ENCODE results near the gene COQ10A.
A peak's percentile ranks its signal among the peaks of the same experiment; 100 is the strongest.

DNA sequence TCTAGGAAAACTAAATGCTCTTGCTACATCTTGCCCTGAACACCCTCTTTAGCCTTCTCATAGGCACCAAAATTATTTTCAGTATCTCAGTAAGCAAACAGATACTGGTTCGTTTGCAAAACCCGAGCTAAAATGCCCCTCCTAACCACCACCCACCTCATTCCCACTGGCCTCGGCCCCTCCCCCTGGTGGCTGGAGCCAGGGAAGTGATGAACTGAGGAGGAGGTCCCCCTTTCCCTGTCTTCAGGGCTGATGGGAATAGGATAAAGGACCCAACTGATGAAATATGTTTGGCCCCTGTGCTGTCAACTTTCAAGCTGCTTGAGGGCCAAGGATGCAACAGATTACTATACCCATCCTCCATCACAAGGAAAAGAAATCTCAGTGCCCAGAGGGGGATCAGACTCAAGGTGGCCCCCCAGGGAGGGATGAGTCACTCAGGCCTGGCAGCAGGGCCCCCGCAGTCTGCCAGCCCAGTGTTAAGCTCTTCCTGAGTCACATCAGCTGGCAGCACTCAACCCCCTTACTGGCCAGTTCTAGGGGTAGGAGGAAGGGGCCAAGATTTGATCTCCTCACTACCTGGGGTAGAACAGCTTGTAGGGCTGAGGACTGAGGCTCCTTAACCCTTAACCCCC, 10.3 kb upstream of the COQ10A start:
- TF ChIP-seq, protein P1, sequence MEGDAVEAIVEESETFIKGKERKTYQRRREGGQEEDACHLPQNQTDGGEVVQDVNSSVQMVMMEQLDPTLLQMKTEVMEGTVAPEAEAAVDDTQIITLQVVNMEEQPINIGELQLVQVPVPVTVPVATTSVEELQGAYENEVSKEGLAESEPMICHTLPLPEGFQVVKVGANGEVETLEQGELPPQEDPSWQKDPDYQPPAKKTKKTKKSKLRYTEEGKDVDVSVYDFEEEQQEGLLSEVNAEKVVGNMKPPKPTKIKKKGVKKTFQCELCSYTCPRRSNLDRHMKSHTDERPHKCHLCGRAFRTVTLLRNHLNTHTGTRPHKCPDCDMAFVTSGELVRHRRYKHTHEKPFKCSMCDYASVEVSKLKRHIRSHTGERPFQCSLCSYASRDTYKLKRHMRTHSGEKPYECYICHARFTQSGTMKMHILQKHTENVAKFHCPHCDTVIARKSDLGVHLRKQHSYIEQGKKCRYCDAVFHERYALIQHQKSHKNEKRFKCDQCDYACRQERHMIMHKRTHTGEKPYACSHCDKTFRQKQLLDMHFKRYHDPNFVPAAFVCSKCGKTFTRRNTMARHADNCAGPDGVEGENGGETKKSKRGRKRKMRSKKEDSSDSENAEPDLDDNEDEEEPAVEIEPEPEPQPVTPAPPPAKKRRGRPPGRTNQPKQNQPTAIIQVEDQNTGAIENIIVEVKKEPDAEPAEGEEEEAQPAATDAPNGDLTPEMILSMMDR (optimal IDR thresholded peaks at IDR 0.05 in 1 of 3, IDR thresholded peaks at IDR 0.05 in 1 of 3, conservative IDR thresholded peaks at IDR 0.05 in 1 of 3; ENCODE audit: extremely low read depth in 1 of 3, insufficient read depth in 2 of 3, low read length in 3 of 3): peak in 1 of 3 experiments; percentile 2
- no peak for TF ChIP-seq EZH2 (IDR thresholded peaks at IDR 0.05; ENCODE audit: low read length)
